ENCODE measurements around the gene MAGI2. TPM values are rescaled to one million over a fixed set of nuclear protein-coding genes. Genes with fewer than 3 reads are reported as not detected.

MAGI2 gene
- total and polyA plus RNA-seq, 2 experiments from 2014 or later = 16.8 to 24.7 TPM

- no peak overlapping the region for H3K27ac ChIP-seq
Observed at GRCh38 chr7:78760620-78761355, 692.7 kb downstream of the MAGI2 start.

GRCh38 chr7:78752554-78752953 is 700.9 kb downstream of the MAGI2 start:
- TF ChIP-seq CTCF (IDR thresholded peaks at IDR 0.05; ENCODE audit: low read depth, low read length) = no peak
- Histone ChIP-seq H3K4me3 (no peak overlapping the region), H3K36me3 (no peaks in the 10 kb centered on the region), H3K9me3 (ENCODE audit: low read depth) (no peaks in the 10 kb centered on the region), H3K27me3 (no peaks in the 10 kb centered on the region), H3K27ac (no peak overlapping the region), H3K4me1 (ENCODE audit: low read depth) (peaks cover 5% of the 10 kb centered on the region)
- DNase-seq (ENCODE audit: low read depth in 1 of 2, low spot score in 1 of 2) = no peak

More at GRCh38 chr7:78760620-78761355, 692.7 kb downstream of the MAGI2 start:
- no peaks in the 10 kb centered on the region for H3K9me3 ChIP-seq (ENCODE audit: low read depth)
- H3K36me3 ChIP-seq = no peaks in the 10 kb centered on the region
- DNase-seq (ENCODE audit: low read depth in 1 of 2, low spot score in 1 of 2) = no peak
- no peaks in the 10 kb centered on the region for H3K4me1 ChIP-seq (ENCODE audit: low read depth)
- no peak overlapping the region for H3K4me3 ChIP-seq
- TF ChIP-seq CTCF (IDR thresholded peaks at IDR 0.05; ENCODE audit: low read depth, low read length) = no peak
- H3K27me3 ChIP-seq = no peaks in the 10 kb centered on the region

GRCh38 chr7:78751253-78751652 is 702.2 kb downstream of the MAGI2 start:
- Histone ChIP-seq H3K4me1 (ENCODE audit: low read depth) (peaks cover 5% of the 10 kb centered on the region), H3K27me3 (no peaks in the 10 kb centered on the region), H3K27ac (no peak overlapping the region), H3K9me3 (ENCODE audit: low read depth) (no peaks in the 10 kb centered on the region), H3K36me3 (no peaks in the 10 kb centered on the region), H3K4me3 (no peak overlapping the region)
- no peak for DNase-seq (ENCODE audit: low read depth in 1 of 2, low spot score in 1 of 2)
- TF ChIP-seq CTCF (IDR thresholded peaks at IDR 0.05; ENCODE audit: low read depth, low read length) = no peak

- H3K27me3 ChIP-seq = no peaks in the 10 kb centered on the region
- H3K36me3 ChIP-seq = no peaks in the 10 kb centered on the region
- no peak overlapping the region for H3K4me3 ChIP-seq
- DNase-seq (ENCODE audit: low read depth in 1 of 2, low spot score in 1 of 2) = no peak
- peaks cover 5% of the 10 kb centered on the region for H3K4me1 ChIP-seq (ENCODE audit: low read depth)
- H3K9me3 ChIP-seq (ENCODE audit: low read depth) = no peaks in the 10 kb centered on the region
- H3K27ac ChIP-seq = no peak overlapping the region
- no peak for TF ChIP-seq CTCF (IDR thresholded peaks at IDR 0.05; ENCODE audit: low read depth, low read length)
Observed at GRCh38 chr7:78749052-78749746, 704.3 kb downstream of the MAGI2 start.

GRCh38 chr7:78747592-78747991 is 705.9 kb downstream of the MAGI2 start:
- no peak for DNase-seq (ENCODE audit: low read depth in 1 of 2, low spot score in 1 of 2)
- Histone ChIP-seq H3K27ac (no peak overlapping the region), H3K36me3 (no peaks in the 10 kb centered on the region), H3K9me3 (ENCODE audit: low read depth) (no peaks in the 10 kb centered on the region), H3K4me1 (ENCODE audit: low read depth) (peaks cover under 1% of the 10 kb centered on the region), H3K4me3 (no peak overlapping the region), H3K27me3 (no peaks in the 10 kb centered on the region)
- TF ChIP-seq CTCF (IDR thresholded peaks at IDR 0.05; ENCODE audit: low read depth, low read length) = no peak

Measured in cardiac muscle cell (in vitro differentiated cells and primary cell).